Fibroblast of lung (primary cell): Measurements from ENCODE around the gene KLC4. TPM values are rescaled to one million over a fixed set of nuclear protein-coding genes. Genes with fewer than 3 reads are reported as not detected.

Experiments
- DNase-seq, 2 donors: peaks; one replicate each; pipeline versions ENCODE4 v3.0.0 to v3.0.0-alpha.2; 2010; ENCODE audit warnings: low read depth in 2 of 2
- H2AFZ ChIP-seq: 2 replicates; pipeline ENCODE4 v1.5.1; 2012; ENCODE audit warnings: low read length, control low read depth, inconsistent platforms
- H3K27ac ChIP-seq: 2 replicates; pipeline ENCODE4 v1.5.1; 2011; ENCODE audit warnings: low read length, control low read depth; ENCODE audit not compliant: insufficient read depth
- H3K27me3 ChIP-seq: 2 replicates; pipeline ENCODE4 v1.5.1; 2011; ENCODE audit warnings: mild to moderate bottlenecking, low read length; ENCODE audit not compliant: control insufficient read depth, insufficient read depth
- H3K36me3 ChIP-seq: 2 replicates; pipeline ENCODE4 v1.5.1; 2011; ENCODE audit warnings: low read length; ENCODE audit not compliant: control insufficient read depth, insufficient read depth
- H3K4me1 ChIP-seq: 2 replicates; pipeline ENCODE4 v1.5.1; 2011; ENCODE audit warnings: low read length; ENCODE audit not compliant: control insufficient read depth, insufficient read depth; ENCODE audit errors: extremely low read depth
- H3K4me2 ChIP-seq: 2 replicates; pipeline ENCODE4 v1.5.1; 2011; ENCODE audit warnings: low read length, control low read depth; ENCODE audit not compliant: insufficient read depth; ENCODE audit errors: extremely low read depth
- H3K4me3 ChIP-seq, 4 experiments: fragments of 200-600 bp in 1 of 4; sonication (generic) in 1 of 4; replicated peaks in 1 of 4; 2 replicates each; pipeline ENCODE4 v1.5.1; 2011 to 2016; ENCODE audit warnings: low read length in 4 of 4, low read depth in 3 of 4, mild to moderate bottlenecking in 3 of 4, control low read depth in 2 of 4, inconsistent platforms in 1 of 4, mixed read lengths in 1 of 4; ENCODE audit not compliant: insufficient read depth in 1 of 4; ENCODE audit errors: control extremely low read depth in 1 of 4
- H3K79me2 ChIP-seq: 2 replicates; pipeline ENCODE4 v1.5.1; 2012; ENCODE audit warnings: mild to moderate bottlenecking, low read length, inconsistent platforms; ENCODE audit not compliant: control insufficient read depth, insufficient read depth
- H3K9ac ChIP-seq: 2 replicates; pipeline ENCODE4 v1.5.1; 2011; ENCODE audit warnings: mild to moderate bottlenecking, low read length, control low read depth; ENCODE audit not compliant: insufficient read depth
- H3K9me3 ChIP-seq: 2 replicates; pipeline ENCODE4 v1.5.1; 2012; ENCODE audit warnings: low read depth, low read length; ENCODE audit not compliant: control insufficient read depth, insufficient read depth
- H4K20me1 ChIP-seq: 2 replicates; pipeline ENCODE4 v1.5.1; 2011; ENCODE audit warnings: low read length; ENCODE audit not compliant: control insufficient read depth, insufficient read depth; ENCODE audit errors: extremely low read depth
- CTCF ChIP-seq, 2 donors: IDR thresholded peaks in 1 of 2; conservative IDR thresholded peaks in 1 of 2; 1 replicate in 1 of 2; 2 replicates in 1 of 2; pipeline ENCODE4 v1.5.1; 2011 to 2012; ENCODE audit warnings: low read length in 2 of 2, control low read depth in 1 of 2, inconsistent platforms in 1 of 2, low read depth in 1 of 2, mild to moderate bottlenecking in 1 of 2
- EZH2 ChIP-seq: IDR thresholded peaks from 2 replicates; pipeline ENCODE4 v1.5.1; 2012; ENCODE audit warnings: low read length, control low read depth, mild to moderate bottlenecking; ENCODE audit errors: missing control alignments
- polyA plus RNA-seq, 2 donors: library from polyadenylated mRNA; depleted of rRNA in 1 of 2; stranded (reverse) in 1 of 2; unstranded in 1 of 2; fragments of >200 nt; gene quantifications; 2 replicates each; pipeline ENCODE4 v1.2.1, GENCODE V29; 2011 to 2012; ENCODE audit warnings: missing spikeins in 1 of 2
- total RNA-seq: library from RNA; depleted of rRNA; stranded (reverse); fragments of >200 nt; gene quantifications from 2 replicates; pipeline ENCODE4 v1.2.1, GENCODE V29; 2014

Gene KLC4
- total and polyA plus RNA-seq, 2 donors (not counting 1 experiment from before 2014, with no cell fraction given), result 7.2 to 22.5 TPM

- H2AFZ ChIP-seq, result no peak overlapping the region
- peak in 1 of 2 donors; percentile 40 for DNase-seq
- no peak overlapping the region for H3K4me3 ChIP-seq
- TF ChIP-seq EZH2 (no peak), CTCF (conservative IDR thresholded peaks at IDR 0.05 in 1 of 2, IDR thresholded peaks at IDR 0.05 in 1 of 2; ENCODE audit: low read depth in 1 of 2, low read length in 2 of 2) (no peak)
- H3K9me3 ChIP-seq, result no peaks in the 10 kb centered on the region
- no peak overlapping the region for H3K9ac ChIP-seq
- H3K4me1 ChIP-seq, result peaks cover 9% of the 10 kb centered on the region
- H3K4me2 ChIP-seq, result no peak overlapping the region
- peaks cover 2% of the 10 kb centered on the region for H3K79me2 ChIP-seq
- H4K20me1 ChIP-seq, result no peaks in the 10 kb centered on the region
- H3K27me3 ChIP-seq, result no peaks in the 10 kb centered on the region
- H3K36me3 ChIP-seq, result no peaks in the 10 kb centered on the region
- no peak overlapping the region for H3K27ac ChIP-seq
These were observed 42.1 kb downstream of the KLC4 start for GRCh38 chr6:43101497-43101896.

GRCh38 chr6:43103253-43103876, 43.9 kb downstream of the KLC4 start:
- no peaks in the 10 kb centered on the region for H3K79me2 ChIP-seq
- no peaks in the 10 kb centered on the region for H3K9me3 ChIP-seq
- no peaks in the 10 kb centered on the region for H4K20me1 ChIP-seq
- no peak overlapping the region for H2AFZ ChIP-seq
- TF ChIP-seq CTCF (conservative IDR thresholded peaks at IDR 0.05 in 1 of 2, IDR thresholded peaks at IDR 0.05 in 1 of 2; ENCODE audit: low read depth in 1 of 2, low read length in 2 of 2), result no peak
- TF ChIP-seq EZH2, result no peak
- no peaks in the 10 kb centered on the region for H3K36me3 ChIP-seq
- H3K27me3 ChIP-seq, result no peaks in the 10 kb centered on the region
- no peak for DNase-seq
- H3K4me1 ChIP-seq, result no peaks in the 10 kb centered on the region
- no peak overlapping the region for H3K27ac ChIP-seq
- H3K4me3 ChIP-seq, result no peak overlapping the region
- H3K9ac ChIP-seq, result no peak overlapping the region
- no peak overlapping the region for H3K4me2 ChIP-seq

- Histone ChIP-seq H3K27me3 (no peaks in the 10 kb centered on the region), H3K9ac (no peak overlapping the region), H3K27ac (no peak overlapping the region), H3K4me3 (no peak overlapping the region), H3K9me3 (no peaks in the 10 kb centered on the region), H3K36me3 (no peaks in the 10 kb centered on the region), H3K4me1 (no peaks in the 10 kb centered on the region), H3K79me2 (no peaks in the 10 kb centered on the region), H3K4me2 (no peak overlapping the region), H4K20me1 (no peaks in the 10 kb centered on the region), H2AFZ (no peak overlapping the region)
- DNase-seq, result no peak
- TF ChIP-seq CTCF (conservative IDR thresholded peaks at IDR 0.05 in 1 of 2, IDR thresholded peaks at IDR 0.05 in 1 of 2; ENCODE audit: low read depth in 1 of 2, low read length in 2 of 2) (no peak), EZH2 (no peak)
These were observed 46.2 kb downstream of the KLC4 start for GRCh38 chr6:43105538-43106222.
